ENCODE measurements around the gene SLC35F1. TPM values are rescaled to one million over a fixed set of nuclear protein-coding genes. Genes with fewer than 3 reads are reported as not detected.

SLC35F1 gene
- total RNA-seq, 1 donor from 2014 or later, result not detected

GRCh38 chr6:118283766-118284165 lies 376.7 kb downstream of the SLC35F1 start:
- TF ChIP-seq, protein P1, sequence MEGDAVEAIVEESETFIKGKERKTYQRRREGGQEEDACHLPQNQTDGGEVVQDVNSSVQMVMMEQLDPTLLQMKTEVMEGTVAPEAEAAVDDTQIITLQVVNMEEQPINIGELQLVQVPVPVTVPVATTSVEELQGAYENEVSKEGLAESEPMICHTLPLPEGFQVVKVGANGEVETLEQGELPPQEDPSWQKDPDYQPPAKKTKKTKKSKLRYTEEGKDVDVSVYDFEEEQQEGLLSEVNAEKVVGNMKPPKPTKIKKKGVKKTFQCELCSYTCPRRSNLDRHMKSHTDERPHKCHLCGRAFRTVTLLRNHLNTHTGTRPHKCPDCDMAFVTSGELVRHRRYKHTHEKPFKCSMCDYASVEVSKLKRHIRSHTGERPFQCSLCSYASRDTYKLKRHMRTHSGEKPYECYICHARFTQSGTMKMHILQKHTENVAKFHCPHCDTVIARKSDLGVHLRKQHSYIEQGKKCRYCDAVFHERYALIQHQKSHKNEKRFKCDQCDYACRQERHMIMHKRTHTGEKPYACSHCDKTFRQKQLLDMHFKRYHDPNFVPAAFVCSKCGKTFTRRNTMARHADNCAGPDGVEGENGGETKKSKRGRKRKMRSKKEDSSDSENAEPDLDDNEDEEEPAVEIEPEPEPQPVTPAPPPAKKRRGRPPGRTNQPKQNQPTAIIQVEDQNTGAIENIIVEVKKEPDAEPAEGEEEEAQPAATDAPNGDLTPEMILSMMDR (IDR thresholded peaks at IDR 0.05), result peak; percentile 88

DNA sequence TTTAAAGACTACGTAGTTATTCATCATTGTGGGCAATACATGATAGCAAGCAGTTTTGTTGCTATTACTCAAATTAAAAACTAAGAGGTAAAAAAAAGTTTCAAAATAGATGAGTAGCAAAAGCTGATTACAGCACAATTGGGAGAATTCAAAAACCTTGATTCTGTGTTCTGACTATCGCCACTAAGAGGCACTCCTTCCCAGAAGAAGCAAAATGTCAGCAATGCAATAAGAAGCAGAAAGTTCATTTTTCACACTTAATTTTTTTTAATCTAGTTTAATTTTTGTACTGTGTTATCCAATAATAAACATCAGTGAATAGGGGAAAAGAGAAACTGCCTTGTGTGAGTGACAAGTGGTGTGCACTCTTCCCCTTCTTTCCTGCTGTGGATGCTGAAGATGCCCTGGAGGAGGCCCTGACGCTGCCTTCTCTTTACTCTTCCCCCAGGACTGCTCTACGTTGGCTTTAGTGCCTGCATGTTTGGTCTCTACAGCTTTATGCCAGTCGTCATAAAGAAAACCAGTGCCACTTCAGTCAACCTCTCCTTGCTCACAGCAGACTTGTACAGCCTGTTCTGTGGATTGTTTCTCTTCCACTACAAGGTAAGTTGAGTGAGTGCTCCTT lies 377.8 kb downstream of the SLC35F1 start:
- Mint-ChIP-seq H3K9me3 (ENCODE audit: unreplicated experiment) (no peaks in the 10 kb centered on the region), H3K36me3 (ENCODE audit: unreplicated experiment) (no peaks in the 10 kb centered on the region), H3K27me3 (ENCODE audit: unreplicated experiment) (peaks cover 57% of the 10 kb centered on the region), H3K4me3 (ENCODE audit: unreplicated experiment) (no peak overlapping the region), H3K4me1 (ENCODE audit: unreplicated experiment) (peaks cover 2% of the 10 kb centered on the region), H3K27ac (ENCODE audit: unreplicated experiment) (no peak overlapping the region)
- DNase-seq (ENCODE audit: extremely low spot score, unreplicated experiment), result no peak
- TF ChIP-seq, protein P1 (IDR thresholded peaks at IDR 0.05), result peak; percentile 72

More at GRCh38 chr6:118283766-118284165, 376.7 kb downstream of the SLC35F1 start:
- no peak for DNase-seq (ENCODE audit: extremely low spot score, unreplicated experiment)
- no peak overlapping the region for H3K4me3 Mint-ChIP-seq (ENCODE audit: unreplicated experiment)
- H3K27me3 Mint-ChIP-seq (ENCODE audit: unreplicated experiment), result peaks cover 58% of the 10 kb centered on the region
- no peaks in the 10 kb centered on the region for H3K9me3 Mint-ChIP-seq (ENCODE audit: unreplicated experiment)
- H3K27ac Mint-ChIP-seq (ENCODE audit: unreplicated experiment), result no peak overlapping the region
- no peaks in the 10 kb centered on the region for H3K36me3 Mint-ChIP-seq (ENCODE audit: unreplicated experiment)
- peaks cover 2% of the 10 kb centered on the region for H3K4me1 Mint-ChIP-seq (ENCODE audit: unreplicated experiment)

- H3K4me3 Mint-ChIP-seq (ENCODE audit: unreplicated experiment), result no peak overlapping the region
- DNase-seq (ENCODE audit: extremely low spot score, unreplicated experiment), result no peak
- no peak overlapping the region for H3K27ac Mint-ChIP-seq (ENCODE audit: unreplicated experiment)
- peaks cover 2% of the 10 kb centered on the region for H3K4me1 Mint-ChIP-seq (ENCODE audit: unreplicated experiment)
- no peaks in the 10 kb centered on the region for H3K9me3 Mint-ChIP-seq (ENCODE audit: unreplicated experiment)
- TF ChIP-seq, protein P1 (IDR thresholded peaks at IDR 0.05), result no peak
- H3K36me3 Mint-ChIP-seq (ENCODE audit: unreplicated experiment), result no peaks in the 10 kb centered on the region
- H3K27me3 Mint-ChIP-seq (ENCODE audit: unreplicated experiment), result peaks cover 53% of the 10 kb centered on the region
Observed at GRCh38 chr6:118285791-118286190, 378.7 kb downstream of the SLC35F1 start.

DNA sequence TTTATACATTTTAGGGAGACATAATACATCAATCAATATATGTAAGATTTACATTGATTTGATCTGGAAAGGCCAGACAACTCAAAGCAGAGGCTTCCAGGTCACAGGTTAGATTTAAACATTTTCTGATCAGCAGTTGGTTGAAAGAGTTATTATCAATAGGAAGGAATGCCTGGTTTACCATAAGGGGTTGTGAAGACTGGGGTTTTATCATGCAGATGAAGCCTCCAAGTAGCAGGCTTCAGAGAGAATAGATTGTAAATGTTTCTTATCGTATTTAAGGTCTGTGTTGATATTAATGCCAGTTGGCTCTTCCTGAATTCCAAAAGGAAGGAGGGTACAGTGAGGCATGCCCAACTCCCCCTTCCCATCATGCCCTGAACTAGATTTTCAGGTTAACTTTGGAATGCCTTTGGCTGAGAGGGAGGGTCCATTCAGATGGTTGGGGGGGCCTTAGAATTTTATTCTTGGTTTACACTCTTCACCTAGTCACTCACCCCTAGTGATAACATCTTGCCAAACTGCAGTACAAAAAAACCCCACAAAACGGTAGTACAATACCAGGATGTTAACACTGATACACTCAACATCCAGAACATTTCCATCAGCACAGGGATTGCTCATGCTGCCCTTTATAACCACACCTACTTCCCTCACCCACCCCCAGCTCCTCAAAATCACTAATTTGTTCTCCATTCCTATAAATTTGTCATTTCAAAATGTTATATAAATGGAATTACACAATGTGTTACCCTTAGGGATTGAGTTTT lies 381.5 kb downstream of the SLC35F1 start:
- Mint-ChIP-seq H3K4me3 (ENCODE audit: unreplicated experiment) (no peak overlapping the region), H3K9me3 (ENCODE audit: unreplicated experiment) (no peaks in the 10 kb centered on the region), H3K27ac (ENCODE audit: unreplicated experiment) (no peak overlapping the region), H3K36me3 (ENCODE audit: unreplicated experiment) (no peaks in the 10 kb centered on the region), H3K4me1 (ENCODE audit: unreplicated experiment) (peaks cover 2% of the 10 kb centered on the region), H3K27me3 (ENCODE audit: unreplicated experiment) (peaks cover 35% of the 10 kb centered on the region)
- DNase-seq (ENCODE audit: extremely low spot score, unreplicated experiment), result no peak
- TF ChIP-seq, protein P1 (IDR thresholded peaks at IDR 0.05), result no peak

GRCh38 chr6:118292558-118292957 lies 385.5 kb downstream of the SLC35F1 start:
- peaks cover 24% of the 10 kb centered on the region for H3K27me3 Mint-ChIP-seq (ENCODE audit: unreplicated experiment)
- H3K36me3 Mint-ChIP-seq (ENCODE audit: unreplicated experiment), result no peaks in the 10 kb centered on the region
- no peaks in the 10 kb centered on the region for H3K4me1 Mint-ChIP-seq (ENCODE audit: unreplicated experiment)
- no peaks in the 10 kb centered on the region for H3K9me3 Mint-ChIP-seq (ENCODE audit: unreplicated experiment)
- H3K27ac Mint-ChIP-seq (ENCODE audit: unreplicated experiment), result no peak overlapping the region
- no peak overlapping the region for H3K4me3 Mint-ChIP-seq (ENCODE audit: unreplicated experiment)
- TF ChIP-seq, protein P1 (IDR thresholded peaks at IDR 0.05), result no peak
- DNase-seq (ENCODE audit: extremely low spot score, unreplicated experiment), result no peak
